ENCODE results near the gene ARFRP1. TPM values are rescaled to one million over a fixed set of nuclear protein-coding genes. Genes with fewer than 3 reads are reported as not detected.
A peak's percentile ranks its signal among the peaks of the same experiment; 100 is the strongest.

Gene ARFRP1
- total RNA-seq, 1 donor, result 21.7 TPM

DNA sequence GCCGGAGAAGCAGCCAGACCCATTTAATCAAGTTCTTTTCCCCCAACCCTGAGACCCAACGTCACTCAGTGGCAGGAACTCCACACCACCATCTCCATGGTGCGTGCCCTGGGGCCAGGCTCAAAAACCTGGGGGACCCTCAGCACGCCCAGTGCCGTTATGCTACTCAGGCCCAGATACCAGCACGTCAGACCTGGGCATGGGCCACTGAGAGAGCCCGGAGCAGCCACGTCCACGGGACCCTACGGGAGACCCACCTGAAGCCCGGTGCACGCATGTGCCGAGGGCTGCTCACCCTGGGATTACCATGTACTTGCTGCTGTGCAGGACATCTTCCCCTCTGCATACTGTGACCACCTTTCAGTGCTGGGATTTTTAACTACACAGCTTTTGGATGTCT lies 45.6 kb upstream of the ARFRP1 start:
- Histone ChIP-seq H2AFZ (ENCODE audit: low read length) (no peak overlapping the region), H3K27ac (ENCODE audit: low read depth, low read length) (no peak overlapping the region), H4K20me1 (ENCODE audit: insufficient read depth, low read length) (no peaks in the 10 kb centered on the region), H3K4me3 (ENCODE audit: insufficient read depth, low read length) (no peak overlapping the region), H3K79me2 (ENCODE audit: insufficient read depth, low read length) (no peaks in the 10 kb centered on the region), H3K36me3 (ENCODE audit: insufficient read depth, low read length) (no peaks in the 10 kb centered on the region), H3K4me1 (ENCODE audit: insufficient read depth, low read length) (no peaks in the 10 kb centered on the region), H3K27me3 (ENCODE audit: insufficient read depth, low read length) (no peaks in the 10 kb centered on the region), H3K4me2 (ENCODE audit: insufficient read depth, low read length) (no peak overlapping the region), H3K9me3 (ENCODE audit: low read depth, low read length) (no peaks in the 10 kb centered on the region)
- DNase-seq (ENCODE audit: insufficient read length, low spot score, missing footprints), result peak; percentile 67
- TF ChIP-seq, protein P1, sequence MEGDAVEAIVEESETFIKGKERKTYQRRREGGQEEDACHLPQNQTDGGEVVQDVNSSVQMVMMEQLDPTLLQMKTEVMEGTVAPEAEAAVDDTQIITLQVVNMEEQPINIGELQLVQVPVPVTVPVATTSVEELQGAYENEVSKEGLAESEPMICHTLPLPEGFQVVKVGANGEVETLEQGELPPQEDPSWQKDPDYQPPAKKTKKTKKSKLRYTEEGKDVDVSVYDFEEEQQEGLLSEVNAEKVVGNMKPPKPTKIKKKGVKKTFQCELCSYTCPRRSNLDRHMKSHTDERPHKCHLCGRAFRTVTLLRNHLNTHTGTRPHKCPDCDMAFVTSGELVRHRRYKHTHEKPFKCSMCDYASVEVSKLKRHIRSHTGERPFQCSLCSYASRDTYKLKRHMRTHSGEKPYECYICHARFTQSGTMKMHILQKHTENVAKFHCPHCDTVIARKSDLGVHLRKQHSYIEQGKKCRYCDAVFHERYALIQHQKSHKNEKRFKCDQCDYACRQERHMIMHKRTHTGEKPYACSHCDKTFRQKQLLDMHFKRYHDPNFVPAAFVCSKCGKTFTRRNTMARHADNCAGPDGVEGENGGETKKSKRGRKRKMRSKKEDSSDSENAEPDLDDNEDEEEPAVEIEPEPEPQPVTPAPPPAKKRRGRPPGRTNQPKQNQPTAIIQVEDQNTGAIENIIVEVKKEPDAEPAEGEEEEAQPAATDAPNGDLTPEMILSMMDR (IDR thresholded peaks at IDR 0.05; ENCODE audit: extremely low read depth, low read depth, low read length), result no peak

DNA sequence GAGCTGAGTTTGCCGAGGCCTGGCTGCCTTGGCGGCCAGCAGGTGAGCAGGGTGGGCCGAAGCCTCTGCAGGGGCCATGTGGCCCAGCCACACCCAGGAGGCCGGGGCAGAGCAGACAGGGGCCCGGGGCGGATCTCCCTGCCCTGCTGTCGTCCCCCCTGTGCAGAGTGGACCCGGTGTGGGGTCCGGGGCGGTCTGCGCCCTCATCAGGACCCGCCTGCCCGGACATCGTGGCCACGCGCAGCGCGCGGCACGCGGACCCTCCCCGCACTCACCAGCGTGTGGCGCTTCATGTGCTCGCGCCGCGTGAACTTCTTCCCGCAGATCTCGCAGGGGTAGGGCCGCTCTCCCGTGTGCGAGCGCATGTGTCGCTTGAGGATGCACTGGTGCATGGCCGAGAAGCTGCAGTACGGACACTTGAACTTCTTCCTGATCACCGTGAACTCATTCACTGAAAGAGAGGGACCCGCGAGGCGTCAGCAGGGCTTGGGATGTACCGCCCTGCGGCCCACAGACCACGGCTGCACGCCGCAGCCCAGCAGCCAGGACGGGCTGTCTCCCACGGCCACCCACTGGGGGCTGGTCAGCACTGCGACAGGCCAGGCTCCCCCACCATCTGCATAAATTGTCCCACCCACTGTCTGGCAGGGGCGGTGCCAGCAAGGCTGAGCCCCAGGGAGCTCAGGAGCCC lies 44.8 kb upstream of the ARFRP1 start:
- H3K4me3 ChIP-seq (ENCODE audit: insufficient read depth, low read length), result no peak overlapping the region
- H3K79me2 ChIP-seq (ENCODE audit: insufficient read depth, low read length), result no peaks in the 10 kb centered on the region
- H3K27me3 ChIP-seq (ENCODE audit: insufficient read depth, low read length), result no peaks in the 10 kb centered on the region
- no peak overlapping the region for H3K27ac ChIP-seq (ENCODE audit: low read depth, low read length)
- no peak overlapping the region for H2AFZ ChIP-seq (ENCODE audit: low read length)
- peak; percentile 63 for DNase-seq (ENCODE audit: insufficient read length, low spot score, missing footprints)
- TF ChIP-seq, protein P1 (IDR thresholded peaks at IDR 0.05; ENCODE audit: extremely low read depth, low read depth, low read length), result no peak
- H3K4me1 ChIP-seq (ENCODE audit: insufficient read depth, low read length), result no peaks in the 10 kb centered on the region
- no peak overlapping the region for H3K4me2 ChIP-seq (ENCODE audit: insufficient read depth, low read length)
- H3K9me3 ChIP-seq (ENCODE audit: low read depth, low read length), result no peaks in the 10 kb centered on the region
- H3K36me3 ChIP-seq (ENCODE audit: insufficient read depth, low read length), result no peaks in the 10 kb centered on the region
- H4K20me1 ChIP-seq (ENCODE audit: insufficient read depth, low read length), result no peaks in the 10 kb centered on the region

DNA sequence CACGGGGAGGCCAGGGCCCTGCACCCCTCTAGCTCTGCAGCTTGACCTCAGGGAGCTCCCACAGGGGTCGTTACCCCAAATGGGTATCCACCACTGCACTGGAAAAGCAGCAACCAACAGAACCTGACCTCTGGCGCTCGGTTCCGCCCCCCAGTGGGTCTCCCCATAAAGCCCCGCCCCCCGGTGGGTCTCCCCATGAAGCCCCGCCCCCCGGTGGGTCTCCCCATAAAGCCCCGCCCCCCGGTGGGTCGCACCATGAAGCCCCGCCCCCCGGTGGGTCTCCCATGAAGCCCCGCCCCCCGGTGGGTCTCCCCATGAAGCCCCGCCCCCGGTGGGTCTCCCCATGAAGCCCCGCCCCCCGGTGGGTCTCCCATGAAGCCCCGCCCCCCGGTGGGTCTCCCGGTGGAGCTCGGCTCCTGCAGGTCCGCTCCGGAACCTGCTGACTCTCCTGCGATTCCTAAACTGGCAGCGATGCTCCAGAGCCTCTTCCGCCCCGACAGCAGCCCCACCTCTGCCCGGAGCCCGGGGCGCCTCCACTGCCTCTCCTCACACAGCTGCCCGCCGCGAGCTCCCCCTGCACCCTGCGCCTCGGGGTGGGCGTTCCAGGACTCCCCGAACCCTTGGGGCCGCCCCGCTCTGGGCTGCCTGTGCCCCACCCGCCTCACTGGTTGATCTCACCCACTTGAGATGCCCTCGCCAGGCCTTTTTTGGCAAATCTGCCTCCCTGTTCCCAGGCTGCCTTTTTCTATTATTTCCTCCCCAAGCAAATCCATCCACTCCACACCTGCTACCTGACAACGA lies 43.9 kb upstream of the ARFRP1 start:
- TF ChIP-seq, protein P1 (IDR thresholded peaks at IDR 0.05; ENCODE audit: extremely low read depth, low read depth, low read length), result no peak
- H3K27me3 ChIP-seq (ENCODE audit: insufficient read depth, low read length), result no peaks in the 10 kb centered on the region
- H3K4me2 ChIP-seq (ENCODE audit: insufficient read depth, low read length), result no peak overlapping the region
- H3K4me1 ChIP-seq (ENCODE audit: insufficient read depth, low read length), result no peaks in the 10 kb centered on the region
- peak; percentile 73 for DNase-seq (ENCODE audit: insufficient read length, low spot score, missing footprints)
- no peak overlapping the region for H2AFZ ChIP-seq (ENCODE audit: low read length)
- H3K79me2 ChIP-seq (ENCODE audit: insufficient read depth, low read length), result no peaks in the 10 kb centered on the region
- H3K27ac ChIP-seq (ENCODE audit: low read depth, low read length), result no peak overlapping the region
- H3K9me3 ChIP-seq (ENCODE audit: low read depth, low read length), result no peaks in the 10 kb centered on the region
- H3K36me3 ChIP-seq (ENCODE audit: insufficient read depth, low read length), result no peaks in the 10 kb centered on the region
- H4K20me1 ChIP-seq (ENCODE audit: insufficient read depth, low read length), result no peaks in the 10 kb centered on the region
- no peak overlapping the region for H3K4me3 ChIP-seq (ENCODE audit: insufficient read depth, low read length)

DNA sequence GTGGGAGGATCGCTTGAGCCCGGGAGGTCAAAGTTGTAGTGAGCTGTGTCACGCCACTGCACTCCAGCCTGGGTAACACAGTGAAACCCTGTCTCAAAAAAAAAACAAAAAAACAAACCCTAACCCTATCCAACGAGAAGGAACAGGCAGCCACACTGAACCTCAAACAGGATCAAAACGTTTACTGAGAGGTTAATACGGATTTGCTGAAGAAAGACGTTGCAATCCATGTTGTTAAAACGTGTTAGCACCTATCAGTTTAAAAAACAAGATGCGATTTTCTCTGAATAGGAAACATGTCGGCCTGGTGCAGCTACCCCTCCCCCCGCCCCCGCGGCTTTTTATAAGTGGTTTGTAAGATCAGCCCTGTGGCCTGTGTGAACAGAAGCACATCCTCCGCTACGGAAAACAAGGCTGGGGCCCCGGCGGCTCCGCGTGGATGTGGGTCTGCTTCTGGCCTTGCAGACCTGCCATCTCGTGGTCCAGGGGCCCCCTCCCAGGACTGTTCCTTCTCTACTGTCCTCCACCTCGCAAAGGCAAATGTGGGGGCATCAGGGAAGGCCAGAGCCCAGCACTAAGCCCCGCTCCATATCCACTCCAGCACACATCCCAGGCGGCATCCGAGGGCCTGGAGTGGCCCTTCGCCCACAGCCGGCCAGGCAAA lies 43.2 kb upstream of the ARFRP1 start:
- TF ChIP-seq, protein P1 (IDR thresholded peaks at IDR 0.05; ENCODE audit: extremely low read depth, low read depth, low read length), result no peak
- Histone ChIP-seq H3K4me2 (ENCODE audit: insufficient read depth, low read length) (no peak overlapping the region), H3K79me2 (ENCODE audit: insufficient read depth, low read length) (no peaks in the 10 kb centered on the region), H3K4me1 (ENCODE audit: insufficient read depth, low read length) (no peaks in the 10 kb centered on the region), H3K27me3 (ENCODE audit: insufficient read depth, low read length) (no peaks in the 10 kb centered on the region), H2AFZ (ENCODE audit: low read length) (no peak overlapping the region), H3K4me3 (ENCODE audit: insufficient read depth, low read length) (no peak overlapping the region), H4K20me1 (ENCODE audit: insufficient read depth, low read length) (no peaks in the 10 kb centered on the region), H3K9me3 (ENCODE audit: low read depth, low read length) (no peaks in the 10 kb centered on the region), H3K27ac (ENCODE audit: low read depth, low read length) (no peak overlapping the region), H3K36me3 (ENCODE audit: insufficient read depth, low read length) (no peaks in the 10 kb centered on the region)
- peak; percentile 57 for DNase-seq (ENCODE audit: insufficient read length, low spot score, missing footprints)
